ENCODE data around the gene STH.

- TF ChIP-seq KDM5A (IDR thresholded peaks at IDR 0.05) (no peak), EP300 (IDR thresholded peaks at IDR 0.05) (no peak), BCL3 (IDR thresholded peaks at IDR 0.05) (no peak), CTCF (IDR thresholded peaks at IDR 0.05) (no peak), POLR2A (IDR thresholded peaks at IDR 0.05; ENCODE audit: low read length) (no peak), CHD2 (IDR thresholded peaks at IDR 0.05; ENCODE audit: low read length, partially characterized antibody) (no peak), HOXA7 (CRISPR knock-in tag; IDR thresholded peaks at IDR 0.05) (no peak), KDM1A (IDR thresholded peaks at IDR 0.05; ENCODE audit: low read depth) (no peak), NR3C1 (IDR thresholded peaks at IDR 0.05) (no peak), CEBPB (IDR thresholded peaks at IDR 0.05) (no peak), CHD4 (IDR thresholded peaks at IDR 0.05; ENCODE audit: borderline replicate concordance) (no peak), ATOH8 (CRISPR knock-in tag; IDR thresholded peaks at IDR 0.05; ENCODE audit: low read depth) (no peak), MAX (IDR thresholded peaks at IDR 0.05) (no peak), USF2 (IDR thresholded peaks at IDR 0.05) (no peak)
Measured at GRCh38 chr17:45951941-45952340, 47.1 kb upstream of the STH start.

All from A549 (cell line).